ENCODE results near the gene ULBP1.

DNA sequence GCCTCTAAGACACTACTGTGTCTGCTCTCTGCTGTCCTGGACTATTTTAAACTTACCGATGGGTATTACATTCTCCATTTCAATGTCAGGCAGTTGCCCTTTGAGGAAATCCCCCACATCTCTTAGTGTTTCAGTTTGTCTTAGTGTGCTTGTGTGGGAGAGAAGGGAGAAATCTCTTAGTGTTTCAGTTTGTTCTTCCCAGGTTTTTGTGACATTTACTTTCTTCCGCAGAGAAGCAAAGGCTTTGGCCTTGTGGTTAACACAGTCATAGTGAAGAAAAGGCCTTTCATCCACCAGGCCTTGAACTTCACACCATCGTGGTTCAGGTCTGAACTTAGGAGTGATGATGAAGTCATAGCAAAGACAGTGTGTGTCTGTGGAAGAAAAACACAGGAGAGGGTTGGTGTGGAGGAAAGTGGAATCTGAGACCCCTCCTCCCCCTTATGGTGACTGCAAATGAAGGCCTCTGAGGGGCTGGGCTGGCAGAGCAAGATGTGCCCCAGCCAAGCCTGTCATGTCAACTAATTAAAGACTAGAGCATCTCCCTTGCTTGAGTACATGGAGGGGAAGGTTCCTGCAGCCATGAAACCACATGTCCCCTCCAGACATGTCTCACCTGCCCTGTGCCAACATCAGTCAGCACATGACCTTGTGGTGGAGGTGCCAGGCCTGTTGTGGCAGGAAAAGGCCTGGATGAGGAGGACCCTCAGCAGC is 37.7 kb downstream of the ULBP1 start:
- TF ChIP-seq GATA2 (IDR thresholded peaks at IDR 0.05; ENCODE audit: low read depth, low read length) = no peak
- no peak for TF ChIP-seq GATA3 (IDR thresholded peaks at IDR 0.05; ENCODE audit: low read depth, low read length)

All from SH-SY5Y (cell line).